Adrenal gland (tissue), 12 donors: ENCODE results near the gene SLC39A1. TPM values are rescaled to one million over a fixed set of nuclear protein-coding genes. Genes with fewer than 3 reads are reported as not detected.
A peak's percentile ranks its signal among the peaks of the same experiment; 100 is the strongest.
"Not testable (repeated sequence)": the region's sequence is repeated elsewhere in the genome, so short reads cannot be mapped to it uniquely, and the experiment has no call there.

Experiments
- DNase-seq, 7 donors: peaks; one replicate each; pipeline ENCODE4 v3.0.0-alpha.2; 2019 to 2020
- H3K27ac ChIP-seq, 5 donors: fragments of 200-600 bp; sonication (generic) in 4 of 5; 1 replicate in 3 of 5; 2 replicates in 2 of 5; pipeline versions ENCODE4 v1.5.1 to v1.8.0; 2016 to 2020; ENCODE audit warnings: mild to moderate bottlenecking in 1 of 5
- H3K27me3 ChIP-seq: fragments of 200-600 bp; 2 replicates; pipeline ENCODE4 v1.8.0; 2021
- H3K36me3 ChIP-seq, 2 donors: fragments of 200-600 bp; replicated peaks in 1 of 2; 1 replicate in 1 of 2; 2 replicates in 1 of 2; pipeline versions ENCODE4 v1.5.1 to v1.8.0; 2018 to 2022
- H3K4me1 ChIP-seq, 2 donors: fragments of 200-600 bp; replicated peaks in 1 of 2; 1 replicate in 1 of 2; 2 replicates in 1 of 2; pipeline versions ENCODE4 v1.5.1 to v1.8.0; 2018 to 2021
- H3K4me3 ChIP-seq, 4 donors: fragments of 200-600 bp; sonication (generic) in 3 of 4; one replicate each; pipeline ENCODE4 v1.5.1; 2016 to 2018
- H3K9me3 ChIP-seq, 3 donors: fragments of 200-600 bp; sonication (generic) in 1 of 3; replicated peaks in 1 of 3; 1 replicate in 2 of 3; 2 replicates in 1 of 3; pipeline versions ENCODE4 v1.5.1 to v1.8.0; 2016 to 2021
- POLR2A ChIP-seq, 2 donors: fragments of 450-650 bp; IDR thresholded peaks; one replicate each; pipeline ENCODE4 v1.6.1; 2017; ENCODE audit warnings: antibody characterized with exemption in 2 of 2, mild to moderate bottlenecking in 2 of 2, moderate library complexity in 1 of 2
- WGBS, 4 donors: extraction: QIAGEN DNeasy Blood & Tissue Kit in 2 of 4; methylation state at CpG; one replicate each; pipeline versions ENCODE4 v1.1.5 to v1.1.7; 2013 to 2017; 5-methylcytosine and 5-hydroxymethylcytosine counted together
- intact Hi-C, 2 donors: fragments of 100-400 bp; cut with DNase I; formaldehyde crosslinking; loops; one replicate each; pipeline versions ENCODE4 v1.14.1 to v1.15.0; 2022 to 2023
- polyA plus RNA-seq, 3 donors: library from polyadenylated mRNA; stranded (reverse); fragments of 200-250 nt in 2 of 3; fragments of 350-450 nt in 1 of 3; fragmentation: Illumina TruSeq in 1 of 3; extraction: RNeasy Lipid Tissue Mini Kit (QIAGEN cat#74804) in 1 of 3; gene quantifications; one replicate each; pipeline ENCODE4 v1.2.3, GENCODE V29; 2013 to 2014
- total RNA-seq, 9 donors: library from RNA; depleted of rRNA in 4 of 9; stranded (reverse); fragments of >200 nt in 4 of 9; fragments of 120-200 nt in 1 of 9; fragmentation: NEBNext Ultra II Directional in 1 of 9; extraction: Animal tissue kit (Norgen Biotek cat#: 25700) in 1 of 9; gene quantifications; one replicate each; pipeline versions ENCODE4 v1.1.0 to v1.2.4, GENCODE V29; 2013 to 2023
- TF ChIP-seq, protein P1 (sequence below), 6 experiments: fragments of 450-650 bp in 4 of 6; fragments of 200-600 bp in 2 of 6; sonication (generic) in 1 of 6; IDR thresholded peaks; 1 replicate in 5 of 6; 2 replicates in 1 of 6; pipeline versions ENCODE4 v1.5.1 to v1.8.0; 2016 to 2021; ENCODE audit warnings: antibody characterized with exemption in 6 of 6, mild to moderate bottlenecking in 2 of 6, moderate library complexity in 1 of 6
- donor health status: healthy with polysubstance abuse.
- donor health status: Bipolar disorder and iron deficiency.
- donor health status: DM: yes; HTN: yes; CAD: no.
- donor health status: DM: no; HTN: no; CAD: no.
- donor health status: DM: no; HTN: no; CAD: no.
- donor health status: DM: yes; HTN: yes; CAD: no.

Gene SLC39A1
- total and polyA plus RNA-seq, 12 donors: 29.1 to 173 (median 112) TPM

DNA sequence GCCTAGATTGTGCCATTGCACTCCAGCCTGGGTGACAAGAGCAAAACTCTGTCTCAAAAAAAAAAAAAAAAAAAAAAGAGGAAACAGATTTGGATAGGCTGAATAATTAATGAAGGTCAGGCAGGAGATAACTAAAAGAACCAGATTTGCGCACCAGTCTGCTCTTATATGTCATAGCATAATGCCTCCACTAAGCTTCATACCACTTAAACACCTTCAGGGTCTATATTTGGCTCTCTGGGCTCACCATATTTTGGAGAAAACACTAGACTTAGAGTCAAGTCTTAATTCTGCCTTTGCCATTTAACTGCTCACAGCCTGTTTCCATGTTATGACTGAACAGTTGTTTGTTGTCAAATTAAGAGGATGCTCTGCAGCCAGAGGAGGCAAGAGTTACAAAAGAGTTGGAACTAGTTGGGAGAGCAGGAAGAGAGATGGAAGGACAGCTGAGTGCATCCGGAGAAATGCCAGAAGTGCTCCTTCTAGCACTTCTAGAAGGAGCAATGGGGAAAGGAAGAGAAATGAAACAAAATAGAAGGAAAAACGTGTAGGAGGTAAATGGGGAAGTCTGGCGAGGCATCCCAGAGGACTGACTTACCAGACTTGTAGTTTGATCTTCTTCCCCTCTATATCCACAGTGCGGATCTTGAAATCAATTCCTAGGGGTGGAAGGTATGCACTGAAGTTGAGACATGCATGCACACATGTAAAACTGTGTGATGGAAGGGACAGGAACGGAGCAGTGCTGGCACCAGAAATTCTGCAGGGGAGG, 21.0 kb upstream of the SLC39A1 start:
- no peak for DNase-seq
- TF ChIP-seq, protein P1, sequence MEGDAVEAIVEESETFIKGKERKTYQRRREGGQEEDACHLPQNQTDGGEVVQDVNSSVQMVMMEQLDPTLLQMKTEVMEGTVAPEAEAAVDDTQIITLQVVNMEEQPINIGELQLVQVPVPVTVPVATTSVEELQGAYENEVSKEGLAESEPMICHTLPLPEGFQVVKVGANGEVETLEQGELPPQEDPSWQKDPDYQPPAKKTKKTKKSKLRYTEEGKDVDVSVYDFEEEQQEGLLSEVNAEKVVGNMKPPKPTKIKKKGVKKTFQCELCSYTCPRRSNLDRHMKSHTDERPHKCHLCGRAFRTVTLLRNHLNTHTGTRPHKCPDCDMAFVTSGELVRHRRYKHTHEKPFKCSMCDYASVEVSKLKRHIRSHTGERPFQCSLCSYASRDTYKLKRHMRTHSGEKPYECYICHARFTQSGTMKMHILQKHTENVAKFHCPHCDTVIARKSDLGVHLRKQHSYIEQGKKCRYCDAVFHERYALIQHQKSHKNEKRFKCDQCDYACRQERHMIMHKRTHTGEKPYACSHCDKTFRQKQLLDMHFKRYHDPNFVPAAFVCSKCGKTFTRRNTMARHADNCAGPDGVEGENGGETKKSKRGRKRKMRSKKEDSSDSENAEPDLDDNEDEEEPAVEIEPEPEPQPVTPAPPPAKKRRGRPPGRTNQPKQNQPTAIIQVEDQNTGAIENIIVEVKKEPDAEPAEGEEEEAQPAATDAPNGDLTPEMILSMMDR (IDR thresholded peaks at IDR 0.05): peak in 1 of 6 experiments; percentile 5
- TF ChIP-seq POLR2A (IDR thresholded peaks at IDR 0.05): no peak
- H3K4me3 ChIP-seq: peak overlapping the region in 1 of 4 donors; percentile 84
- no peaks in the 10 kb centered on the region for H3K9me3 ChIP-seq
- intact Hi-C loops: loop anchor here in 1 of 2 donors (10.0 kb wide), 1 partner anchor 300 kb away; no protein-coding TSS in a partner anchor
- 58 to 70% (median 63%) methylated on average over 6 of the region's 6 CpGs for WGBS, 4 donors
- no peaks in the 10 kb centered on the region for H3K27me3 ChIP-seq
- peaks cover 15 to 24% of the 10 kb centered on the region in 2 donors for H3K4me1 ChIP-seq
- peaks cover 0 to 11% of the 10 kb centered on the region in 2 donors for H3K36me3 ChIP-seq
- peak overlapping the region in 4 of 5 donors; percentile 5 to 89 (median 67) for H3K27ac ChIP-seq

DNA sequence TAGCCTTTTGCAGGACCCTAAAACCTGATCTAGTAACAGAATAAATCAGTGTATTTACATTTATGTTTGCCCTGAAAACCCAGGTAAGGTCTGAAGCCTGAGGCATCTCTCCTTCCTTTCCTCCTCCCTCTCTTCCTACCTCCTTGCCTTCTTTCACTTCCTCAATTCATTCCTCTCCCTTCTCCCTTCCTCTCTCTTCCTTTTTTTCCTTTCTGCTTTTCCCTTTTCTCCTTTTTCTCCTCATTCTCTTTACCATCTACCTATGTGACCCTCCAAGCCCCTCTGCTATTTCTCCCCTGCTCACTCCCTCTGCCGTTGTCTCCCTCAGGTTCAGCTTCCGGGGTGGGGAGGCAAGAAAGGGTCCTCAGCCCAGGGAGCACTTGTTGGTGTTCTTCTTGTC, 18.4 kb upstream of the SLC39A1 start:
- not testable (repeated sequence) for H3K4me3 ChIP-seq, H3K27ac ChIP-seq, DNase-seq, H3K9me3 ChIP-seq, H3K27me3 ChIP-seq
- peaks cover 22 to 29% of the 10 kb centered on the region in 2 donors for H3K4me1 ChIP-seq
- intact Hi-C loops: loop anchor here in 1 of 2 donors (10.0 kb wide), 1 partner anchor 297 kb away; no protein-coding TSS in a partner anchor
- WGBS, 4 donors: 87 to 96% (median 90%) methylated on average over 2 of the region's 2 CpGs
- peaks cover 0 to 16% of the 10 kb centered on the region in 2 donors for H3K36me3 ChIP-seq

DNA sequence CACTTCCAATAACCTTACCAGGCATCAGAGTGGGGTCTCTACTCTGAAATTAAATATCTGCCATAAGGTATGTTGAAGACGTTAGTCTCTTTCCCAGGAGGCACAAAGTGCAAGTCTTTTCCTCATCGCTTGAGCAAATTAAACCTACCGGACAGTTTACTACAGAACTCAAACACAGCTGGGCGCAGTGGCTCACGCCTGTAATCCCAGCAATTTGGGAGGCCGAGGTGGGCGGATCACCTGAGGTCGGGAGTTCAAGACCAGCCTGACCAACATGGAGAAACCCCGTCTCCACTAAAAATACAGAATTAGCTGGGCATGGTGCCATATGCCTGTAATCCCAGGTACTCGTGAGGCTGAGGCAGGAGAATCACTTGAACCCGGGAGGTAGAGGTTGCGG, 15.8 kb upstream of the SLC39A1 start:
- H3K9me3 ChIP-seq, H3K27ac ChIP-seq, intact Hi-C loops, H3K4me3 ChIP-seq, DNase-seq, H3K27me3 ChIP-seq: not testable (repeated sequence)
- 90 to 94% (median 92%) methylated on average over 12 of the region's 12 CpGs for WGBS, 4 donors
- Histone ChIP-seq H3K36me3 (peaks cover 0 to 38% of the 10 kb centered on the region in 2 donors), H3K4me1 (peaks cover 17 to 21% of the 10 kb centered on the region in 2 donors)

DNA sequence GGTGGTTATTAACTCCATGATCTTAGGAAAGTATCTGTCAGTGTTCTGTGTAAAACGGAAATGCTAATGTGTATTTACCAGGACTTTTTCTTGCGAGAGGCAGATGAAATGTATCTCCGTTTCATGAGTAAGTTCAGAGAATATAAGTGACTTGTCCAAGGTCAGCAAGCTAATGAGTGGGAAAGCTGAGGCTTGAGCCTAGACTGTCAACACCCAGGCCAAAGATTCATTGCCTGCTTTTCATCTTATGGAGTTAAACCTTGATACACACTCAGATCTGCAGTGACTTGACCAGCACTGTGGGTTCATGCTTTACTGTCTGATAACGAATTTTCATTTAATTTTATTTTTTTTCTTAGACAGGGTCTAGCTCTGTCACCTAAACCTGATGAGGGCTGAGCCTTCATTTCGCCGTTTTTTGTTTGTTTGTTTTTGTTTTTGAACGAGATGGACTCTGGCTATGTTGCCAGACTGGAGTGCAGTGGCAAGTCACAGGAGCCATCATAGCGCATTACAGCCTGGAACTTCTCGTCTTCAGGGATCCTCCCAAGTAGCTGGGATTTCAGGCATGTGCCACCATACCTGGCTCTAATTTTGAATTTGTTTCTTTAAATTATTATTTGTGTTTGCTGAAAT, 15.1 kb upstream of the SLC39A1 start:
- peaks cover 0 to 45% of the 10 kb centered on the region in 2 donors for H3K36me3 ChIP-seq
- DNase-seq: no peak
- H3K9me3 ChIP-seq: no peaks in the 10 kb centered on the region
- intact Hi-C loops: no loop called here
- no peak for TF ChIP-seq POLR2A (IDR thresholded peaks at IDR 0.05)
- TF ChIP-seq, protein P1 (IDR thresholded peaks at IDR 0.05): no peak
- H3K27ac ChIP-seq: peak overlapping the region in 4 of 5 donors; percentile 86 to 93 (median 91)
- WGBS, 4 donors: 52 to 56% (median 54%) methylated on average over 9 of the region's 9 CpGs
- H3K4me3 ChIP-seq: peak overlapping the region in 3 of 4 donors; percentile 52 to 87 (median 85)
- no peaks in the 10 kb centered on the region for H3K27me3 ChIP-seq
- H3K4me1 ChIP-seq: peaks cover 17 to 18% of the 10 kb centered on the region in 2 donors
